ENCODE measurements around the gene MYPN.

The MYPN gene

DNA sequence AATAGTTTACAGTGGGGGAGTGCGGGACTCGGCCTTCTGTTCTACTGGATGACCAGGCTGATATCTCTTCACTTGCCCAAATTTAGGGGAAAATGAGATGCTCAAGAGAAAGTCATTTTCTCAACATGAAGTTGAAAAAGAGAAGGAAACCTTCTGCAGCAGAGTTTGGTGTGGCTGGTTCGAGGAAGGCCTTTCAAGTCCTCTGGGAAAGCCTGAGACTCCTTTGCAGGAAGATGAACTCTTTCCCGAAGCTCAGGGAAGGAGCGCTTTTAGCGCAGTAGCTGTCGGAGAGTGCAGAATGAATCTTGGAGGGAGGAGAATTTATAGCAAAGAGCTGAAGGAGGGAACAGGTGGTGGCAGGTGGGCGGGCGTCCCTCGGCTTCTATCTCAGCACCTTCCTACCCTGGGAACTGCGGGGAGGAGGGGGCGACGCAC, 122.5 kb downstream of the MYPN start, which contains the start of gene ATOH7:
TSS of gene ATOH7 (minus strand) at position 297 of the 435 bp plus-strand sequence. CDS start 436 bp downstream, outside the sequence.
- TF ChIP-seq, protein P1, sequence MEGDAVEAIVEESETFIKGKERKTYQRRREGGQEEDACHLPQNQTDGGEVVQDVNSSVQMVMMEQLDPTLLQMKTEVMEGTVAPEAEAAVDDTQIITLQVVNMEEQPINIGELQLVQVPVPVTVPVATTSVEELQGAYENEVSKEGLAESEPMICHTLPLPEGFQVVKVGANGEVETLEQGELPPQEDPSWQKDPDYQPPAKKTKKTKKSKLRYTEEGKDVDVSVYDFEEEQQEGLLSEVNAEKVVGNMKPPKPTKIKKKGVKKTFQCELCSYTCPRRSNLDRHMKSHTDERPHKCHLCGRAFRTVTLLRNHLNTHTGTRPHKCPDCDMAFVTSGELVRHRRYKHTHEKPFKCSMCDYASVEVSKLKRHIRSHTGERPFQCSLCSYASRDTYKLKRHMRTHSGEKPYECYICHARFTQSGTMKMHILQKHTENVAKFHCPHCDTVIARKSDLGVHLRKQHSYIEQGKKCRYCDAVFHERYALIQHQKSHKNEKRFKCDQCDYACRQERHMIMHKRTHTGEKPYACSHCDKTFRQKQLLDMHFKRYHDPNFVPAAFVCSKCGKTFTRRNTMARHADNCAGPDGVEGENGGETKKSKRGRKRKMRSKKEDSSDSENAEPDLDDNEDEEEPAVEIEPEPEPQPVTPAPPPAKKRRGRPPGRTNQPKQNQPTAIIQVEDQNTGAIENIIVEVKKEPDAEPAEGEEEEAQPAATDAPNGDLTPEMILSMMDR (IDR thresholded peaks at IDR 0.05; ENCODE audit: borderline replicate concordance, insufficient read depth, low read depth, low read length), result no peak
- H3K4me3 ChIP-seq (ENCODE audit: low read depth, low read length), result peak within 1 kb of the TSS; percentile 62

DNA sequence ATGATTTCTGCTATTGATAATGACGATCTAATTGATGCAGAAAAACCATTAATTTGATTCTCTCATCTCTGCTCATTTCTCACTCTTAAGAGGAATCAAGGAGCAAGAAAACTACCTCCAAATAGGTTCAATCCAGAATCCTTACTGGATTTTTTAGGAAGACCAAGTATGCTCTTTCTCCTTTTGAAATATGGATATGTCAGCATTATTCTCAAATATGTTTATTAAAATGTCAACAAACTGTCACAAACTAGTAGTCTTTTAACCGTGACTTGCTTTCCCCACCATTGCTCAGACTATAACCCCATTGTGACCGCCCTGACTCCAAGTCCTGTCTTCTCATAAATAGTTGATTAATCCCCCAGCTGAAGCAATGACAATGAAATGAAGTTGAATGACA, 123.8 kb downstream of the MYPN start:
- no peak overlapping the region for H3K4me3 ChIP-seq (ENCODE audit: low read depth, low read length)
- TF ChIP-seq, protein P1 (IDR thresholded peaks at IDR 0.05; ENCODE audit: borderline replicate concordance, insufficient read depth, low read depth, low read length), result no peak

DNA sequence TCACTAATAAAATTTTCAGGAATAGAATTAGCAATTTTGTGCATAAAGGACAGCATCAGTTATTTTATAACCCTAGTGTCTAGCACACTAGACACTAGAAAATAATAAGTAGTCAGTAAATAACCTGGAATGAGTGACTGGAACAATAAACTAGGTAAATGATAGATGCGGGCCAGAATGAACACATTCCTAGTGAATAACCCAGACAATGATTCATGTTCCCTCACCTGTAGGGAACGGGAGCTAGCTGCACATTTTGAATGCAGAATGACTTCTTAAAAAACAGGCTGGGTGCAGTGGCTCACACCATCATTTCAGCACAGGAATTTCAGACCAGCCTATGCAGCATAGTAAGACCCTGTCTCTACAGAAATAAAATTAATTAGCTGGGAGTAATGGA, 125.8 kb downstream of the MYPN start:
- H3K4me3 ChIP-seq (ENCODE audit: low read depth, low read length), result no peak overlapping the region
- TF ChIP-seq, protein P1 (IDR thresholded peaks at IDR 0.05; ENCODE audit: borderline replicate concordance, insufficient read depth, low read depth, low read length), result no peak

DNA sequence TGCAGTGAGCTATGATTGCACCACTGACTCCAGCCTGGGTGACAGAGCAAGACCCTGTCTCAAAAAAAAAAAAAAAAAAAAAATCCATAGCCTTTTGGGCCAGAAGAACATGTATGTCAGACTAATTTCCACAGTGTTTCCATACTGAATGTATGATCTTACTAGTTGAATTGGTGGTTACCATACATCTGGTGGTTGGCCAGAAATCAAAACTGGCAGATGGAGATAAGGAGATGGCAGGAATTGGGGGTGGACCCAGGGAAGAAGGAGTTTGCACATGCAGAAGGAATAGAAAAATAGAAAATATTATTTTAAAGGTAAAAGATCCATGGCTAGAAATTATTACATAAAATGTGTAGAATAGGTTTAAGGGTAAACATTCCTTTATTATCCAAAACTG, 126.3 kb downstream of the MYPN start:
- TF ChIP-seq, protein P1 (IDR thresholded peaks at IDR 0.05; ENCODE audit: borderline replicate concordance, insufficient read depth, low read depth, low read length), result no peak

DNA sequence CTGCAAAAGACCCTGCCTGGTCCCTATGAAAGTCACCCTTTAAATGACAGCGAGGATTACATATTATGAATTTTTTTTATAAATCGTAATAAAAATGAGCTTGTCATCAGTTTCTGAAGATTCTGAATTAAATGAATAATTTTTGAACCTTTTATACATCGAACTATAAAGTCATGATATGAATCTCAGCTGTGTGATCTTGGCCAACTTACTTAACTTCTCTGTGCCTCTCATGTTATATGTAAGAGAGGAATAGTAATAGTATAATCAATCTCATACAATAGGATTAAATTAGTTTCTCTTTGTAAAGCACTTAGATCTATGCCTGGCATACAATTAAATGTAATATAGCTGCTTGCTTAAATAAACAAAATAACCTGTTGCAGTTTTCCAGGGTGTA, 127.9 kb downstream of the MYPN start:
- H3K4me3 ChIP-seq (ENCODE audit: low read depth, low read length), result no peak overlapping the region
- TF ChIP-seq, protein P1 (IDR thresholded peaks at IDR 0.05; ENCODE audit: borderline replicate concordance, insufficient read depth, low read depth, low read length), result no peak

More for the DNA sequence above, 126.3 kb downstream of the MYPN start:
- no peak overlapping the region for H3K4me3 ChIP-seq (ENCODE audit: low read depth, low read length)

DNA sequence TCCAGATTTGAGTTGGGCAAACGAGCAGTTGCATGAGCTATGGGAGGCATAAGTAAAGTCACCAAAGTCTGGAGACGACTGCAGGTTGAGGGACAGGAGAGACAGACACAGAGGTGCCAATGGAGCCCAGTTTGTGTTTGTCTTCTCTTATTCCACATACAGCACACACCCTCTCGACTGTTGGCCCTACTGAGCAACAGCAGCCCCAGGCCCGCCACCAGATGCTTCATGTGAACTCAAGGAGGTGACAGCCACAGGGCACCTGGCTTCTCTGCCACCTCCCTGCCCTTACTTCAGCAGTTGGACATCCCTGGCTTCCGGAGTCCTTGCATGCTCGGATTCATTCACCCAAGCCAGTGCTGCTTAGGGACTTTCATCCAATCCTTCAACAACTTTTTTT, 129.1 kb downstream of the MYPN start:
- TF ChIP-seq, protein P1 (IDR thresholded peaks at IDR 0.05; ENCODE audit: borderline replicate concordance, insufficient read depth, low read depth, low read length), result no peak
- no peak overlapping the region for H3K4me3 ChIP-seq (ENCODE audit: low read depth, low read length)

DNA sequence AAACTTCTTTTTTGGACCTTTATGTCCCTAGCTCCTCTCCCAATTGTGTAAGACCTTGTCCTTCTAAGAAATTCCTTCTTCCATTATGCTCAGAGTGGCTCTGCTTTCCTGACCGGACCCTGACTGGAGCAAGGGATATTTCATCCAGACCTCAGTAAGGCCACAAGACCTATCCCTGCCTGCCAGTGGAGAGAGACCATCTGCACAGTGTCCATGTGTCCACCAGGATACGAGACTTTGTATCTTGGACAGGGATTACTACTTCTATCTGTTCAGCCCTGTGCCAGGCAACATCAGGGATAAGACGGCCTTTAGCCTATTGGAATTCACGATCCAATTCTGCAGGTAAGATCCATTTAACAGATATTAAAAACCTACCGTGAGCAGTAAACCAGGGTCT, 129.8 kb downstream of the MYPN start:
- H3K4me3 ChIP-seq (ENCODE audit: low read depth, low read length), result no peak overlapping the region
- TF ChIP-seq, protein P1 (IDR thresholded peaks at IDR 0.05; ENCODE audit: borderline replicate concordance, insufficient read depth, low read depth, low read length), result no peak
